Suprapubic skin (tissue), 4 donors: Measurements from ENCODE around the gene LARP6. TPM values are rescaled to one million over a fixed set of nuclear protein-coding genes. Genes with fewer than 3 reads are reported as not detected.

Source experiments
- DNase-seq, 2 donors: peaks; one replicate each; pipeline ENCODE4 v3.0.0-alpha.2; 2019; ENCODE audit warnings: low spot score in 2 of 2
- H3K27ac ChIP-seq: fragments of 200-600 bp; sonication (generic); one replicate; pipeline ENCODE4 v1.5.1; 2019
- H3K27me3 ChIP-seq: fragments of 200-600 bp; sonication (generic); one replicate; pipeline ENCODE4 v1.5.1; 2019
- H3K36me3 ChIP-seq: fragments of 200-600 bp; sonication (generic); one replicate; pipeline ENCODE4 v1.5.1; 2019
- H3K4me1 ChIP-seq: fragments of 200-600 bp; sonication (generic); one replicate; pipeline ENCODE4 v1.5.1; 2019
- H3K4me3 ChIP-seq: fragments of 200-600 bp; sonication (generic); one replicate; pipeline ENCODE4 v1.5.1; 2019; ENCODE audit warnings: mild to moderate bottlenecking
- H3K9me3 ChIP-seq: fragments of 200-600 bp; sonication (generic); one replicate; pipeline ENCODE4 v1.5.1; 2019
- CTCF ChIP-seq, 2 donors: fragments of 200-600 bp in 1 of 2; fragments of 450-650 bp in 1 of 2; sonication (generic) in 1 of 2; IDR thresholded peaks; one replicate each; pipeline ENCODE4 v1.5.1; 2016 to 2019; ENCODE audit warnings: antibody characterized with exemption in 2 of 2, mild to moderate bottlenecking in 1 of 2, moderate library complexity in 1 of 2
- EP300 ChIP-seq: sonication (generic); formaldehyde crosslinking; IDR thresholded peaks from one replicate; pipeline ENCODE4 v1.6.1; 2017; ENCODE audit warnings: antibody characterized with exemption
- POLR2A ChIP-seq, 2 donors: fragments of 450-650 bp; IDR thresholded peaks; one replicate each; pipeline ENCODE4 v1.6.1; 2017; ENCODE audit warnings: antibody characterized with exemption in 2 of 2, mild to moderate bottlenecking in 2 of 2, moderate library complexity in 2 of 2
- POLR2AphosphoS5 ChIP-seq, 3 donors: sonication (generic); formaldehyde crosslinking; IDR thresholded peaks; one replicate each; pipeline ENCODE4 v1.6.1; 2017; ENCODE audit warnings: antibody characterized with exemption in 3 of 3
- WGBS: methylation state at CpG from one replicate; pipeline ENCODE4 v1.1.5; 2018; 5-methylcytosine and 5-hydroxymethylcytosine counted together
- total RNA-seq, 4 donors: library from RNA; depleted of rRNA; stranded (reverse); fragments of >200 nt; gene quantifications; one replicate each; pipeline ENCODE4 v1.1.0, GENCODE V29; 2016

The LARP6 gene
- total RNA-seq, 4 donors from 2014 or later: 2.4 to 15.0 (median 9.8) TPM

DNA sequence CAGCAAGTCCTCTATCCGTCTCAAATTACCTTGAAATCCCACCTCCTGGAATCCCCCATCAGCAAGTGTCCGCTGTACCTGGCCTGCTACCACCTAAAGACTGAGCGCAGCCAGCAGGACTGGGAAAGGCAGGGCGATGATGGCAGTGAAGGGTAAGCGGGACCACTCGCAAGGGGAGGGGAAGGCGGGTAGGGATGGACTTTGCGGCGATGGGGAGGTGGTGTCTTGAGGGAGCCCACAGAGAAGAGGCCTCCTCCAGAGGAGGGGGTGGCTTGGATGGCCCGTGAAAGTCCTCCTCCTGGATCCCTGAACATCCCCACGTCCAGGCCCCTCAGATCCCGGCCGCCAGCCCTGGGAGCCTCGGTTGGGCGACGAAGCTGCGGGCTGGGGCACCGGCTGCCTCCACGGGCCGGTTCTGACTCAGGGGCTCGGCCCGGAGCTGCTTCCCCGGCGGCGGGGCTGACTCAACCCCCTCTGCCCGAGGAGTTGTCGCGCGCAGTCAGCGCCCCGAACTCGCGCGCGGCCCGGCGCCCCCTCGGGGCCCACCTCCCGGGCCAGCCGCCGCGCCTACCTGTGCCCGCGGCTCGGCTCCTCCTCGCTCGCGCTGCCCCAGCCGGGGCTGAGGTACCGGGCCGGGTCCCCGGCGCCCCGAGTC is 512 bp downstream of the LARP6 start:
- WGBS: 4% methylated on average over 33 of the region's 54 CpGs
- Histone ChIP-seq H3K4me3 (peak overlapping the region; percentile 85), H3K36me3 (no peaks in the 10 kb centered on the region), H3K27me3 (peaks cover 3% of the 10 kb centered on the region), H3K27ac (peak overlapping the region; percentile 92), H3K4me1 (peaks cover 42% of the 10 kb centered on the region), H3K9me3 (no peaks in the 10 kb centered on the region)
- TF ChIP-seq POLR2A (IDR thresholded peaks at IDR 0.05) (no peak), CTCF (IDR thresholded peaks at IDR 0.05) (no peak), EP300 (no peak), POLR2AphosphoS5 (IDR thresholded peaks at IDR 0.05) (no peak)
- DNase-seq: no peak

- H3K27ac ChIP-seq: peak overlapping the region; percentile 92
- no peaks in the 10 kb centered on the region for H3K36me3 ChIP-seq
- no peak for DNase-seq
- peaks cover 3% of the 10 kb centered on the region for H3K27me3 ChIP-seq
- H3K4me1 ChIP-seq: peaks cover 41% of the 10 kb centered on the region
- TF ChIP-seq EP300 (no peak), POLR2AphosphoS5 (IDR thresholded peaks at IDR 0.05) (no peak), CTCF (IDR thresholded peaks at IDR 0.05) (no peak), POLR2A (IDR thresholded peaks at IDR 0.05) (no peak)
- H3K4me3 ChIP-seq: peak overlapping the region; percentile 85
- WGBS: 38% methylated on average over 11 of the region's 11 CpGs
- H3K9me3 ChIP-seq: no peaks in the 10 kb centered on the region
Measured at GRCh38 chr15:70852501-70853317, 1.2 kb downstream of the LARP6 start.

DNA sequence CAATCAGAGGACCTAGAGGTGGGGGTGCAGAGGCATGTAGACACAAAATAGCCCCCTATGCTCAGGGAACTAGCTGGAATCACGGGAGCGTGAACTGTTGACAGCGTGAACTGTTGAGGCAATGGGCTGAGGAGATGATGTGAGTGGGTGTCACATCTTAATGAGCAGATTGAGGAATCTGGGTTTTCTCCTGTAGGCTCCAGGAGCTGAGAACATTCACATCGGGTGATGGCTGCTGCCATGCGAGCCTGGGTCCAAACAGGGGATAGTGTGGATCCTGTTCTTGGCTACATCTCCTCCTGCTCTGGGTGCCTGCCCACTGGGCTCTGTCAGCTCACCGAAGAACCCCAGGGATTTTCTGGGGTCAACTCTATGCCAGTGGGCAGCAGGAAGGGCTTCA is 2.1 kb downstream of the LARP6 start:
- Histone ChIP-seq H3K4me1 (peaks cover 36% of the 10 kb centered on the region), H3K4me3 (peak overlapping the region; percentile 85), H3K36me3 (no peaks in the 10 kb centered on the region), H3K27me3 (peaks cover 3% of the 10 kb centered on the region), H3K27ac (no peak overlapping the region), H3K9me3 (no peaks in the 10 kb centered on the region)
- TF ChIP-seq POLR2A (IDR thresholded peaks at IDR 0.05) (no peak), EP300 (no peak), CTCF (IDR thresholded peaks at IDR 0.05) (no peak)
- WGBS: 92% methylated on average over 5 of the region's 6 CpGs
- no peak for DNase-seq

- Histone ChIP-seq H3K4me3 (no peak overlapping the region), H3K27me3 (no peaks in the 10 kb centered on the region), H3K4me1 (no peaks in the 10 kb centered on the region), H3K36me3 (no peaks in the 10 kb centered on the region), H3K9me3 (no peaks in the 10 kb centered on the region), H3K27ac (no peak overlapping the region)
- TF ChIP-seq POLR2A (IDR thresholded peaks at IDR 0.05): no peak
- no peak for TF ChIP-seq CTCF (IDR thresholded peaks at IDR 0.05)
- no peak for TF ChIP-seq POLR2AphosphoS5 (IDR thresholded peaks at IDR 0.05)
- TF ChIP-seq EP300: no peak
- DNase-seq: no peak
- WGBS: 95% methylated on average over 6 of the region's 6 CpGs
Measured at GRCh38 chr15:70845602-70846360, 8.2 kb downstream of the LARP6 start.

DNA sequence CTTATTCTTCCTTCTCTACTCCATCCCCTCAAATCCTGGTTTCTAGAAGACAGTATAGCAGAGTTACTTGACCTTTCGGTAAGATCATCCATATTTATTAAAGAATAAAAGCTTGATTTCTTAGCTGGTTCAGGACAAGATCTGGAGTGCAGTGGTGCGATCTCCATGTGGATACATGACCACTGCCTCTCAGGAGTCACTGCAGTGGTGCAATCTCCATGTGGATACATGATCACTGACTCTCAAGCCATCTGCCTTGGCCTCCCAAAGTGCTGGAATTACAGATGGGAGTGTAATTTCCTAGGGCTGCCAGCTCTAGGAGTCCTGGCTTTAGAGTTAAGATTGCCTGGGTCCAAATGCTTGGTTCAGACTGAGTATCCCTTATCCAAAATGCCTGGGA is 16.5 kb downstream of the LARP6 start:
- no peak for TF ChIP-seq EP300
- TF ChIP-seq POLR2AphosphoS5 (IDR thresholded peaks at IDR 0.05): no peak
- no peak for TF ChIP-seq CTCF (IDR thresholded peaks at IDR 0.05)
- no peak for TF ChIP-seq POLR2A (IDR thresholded peaks at IDR 0.05)
- no peak overlapping the region for H3K27ac ChIP-seq
- no peaks in the 10 kb centered on the region for H3K27me3 ChIP-seq
- 94% methylated on average over 2 of the region's 2 CpGs for WGBS
- peaks cover 13% of the 10 kb centered on the region for H3K4me1 ChIP-seq
- H3K4me3 ChIP-seq: no peak overlapping the region
- peaks cover 8% of the 10 kb centered on the region for H3K36me3 ChIP-seq
- no peak for DNase-seq
- no peaks in the 10 kb centered on the region for H3K9me3 ChIP-seq
